IMR-90 (cell line): ENCODE data around the gene CDKN2D. TPM values are rescaled to one million over a fixed set of nuclear protein-coding genes. Genes with fewer than 3 reads are reported as not detected.

Source experiments
- ATAC-seq: fragments of 200-7000 bp; cut with Tn5 transposase; 2 replicates; pipeline ENCODE4 v1.9.1; 2020; ENCODE audit warnings: low read depth, mild to moderate bottlenecking, moderate library complexity
- BruUV-seq: library from RNA; stranded (reverse); fragments of 400-500 nt; replicated peaks from 2 replicates; lab custom pipeline; 2021; lab: Mats Ljungman, UMichigan
- CTCF ChIA-PET: fragments of 300-600 bp; formaldehyde crosslinking; extraction: SDS; loops from one replicate; lab custom pipeline; 2021; ENCODE audit warnings: antibody characterized with exemption; lab: Yijun Ruan, JAX
- POLR2A ChIA-PET: fragments of 300-600 bp; sonication (Branson Sonifier 250); formaldehyde crosslinking; loops from one replicate; lab custom pipeline; 2022; ENCODE audit warnings: antibody characterized with exemption; ENCODE audit not compliant: unreplicated experiment; lab: Charles Lee
- DNase-seq: peaks from one replicate; pipeline ENCODE4 v3.0.0; 2013
- H2AFZ ChIP-seq: replicated peaks from 2 replicates; pipeline ENCODE3; 2013; ENCODE audit warnings: low read length, mild to moderate bottlenecking; ENCODE audit not compliant: poor library complexity
- H2AK5ac ChIP-seq: 2 replicates; pipeline ENCODE4 v1.6.1; 2013; ENCODE audit warnings: low read depth, low read length, inconsistent platforms
- H2AK9ac ChIP-seq: replicated peaks from 2 replicates; pipeline ENCODE3; 2013; ENCODE audit warnings: mild to moderate bottlenecking, low read depth, low read length, moderate library complexity; ENCODE audit not compliant: poor library complexity
- H2BK120ac ChIP-seq: 2 replicates; pipeline ENCODE4 v1.6.1; 2013; ENCODE audit warnings: low read depth, low read length, inconsistent platforms
- H2BK15ac ChIP-seq: 3 replicates; pipeline ENCODE4 v1.6.1; 2013; ENCODE audit warnings: low read depth, low read length, inconsistent platforms
- H2BK20ac ChIP-seq: 2 replicates; pipeline ENCODE4 v1.6.1; 2013; ENCODE audit warnings: low read depth, mild to moderate bottlenecking, inconsistent platforms, low read length, moderate library complexity
- H2BK5ac ChIP-seq: 2 replicates; pipeline ENCODE4 v1.6.1; 2013; ENCODE audit warnings: mild to moderate bottlenecking, low read depth, low read length, inconsistent platforms; ENCODE audit not compliant: poor library complexity, severe bottlenecking
- H3K14ac ChIP-seq: replicated peaks from 2 replicates; pipeline ENCODE4 v1.6.1; 2013; ENCODE audit warnings: low read depth, low read length, inconsistent platforms
- H3K18ac ChIP-seq: 2 replicates; pipeline ENCODE4 v1.6.1; 2013; ENCODE audit warnings: low read depth, low read length, control low read depth
- H3K23ac ChIP-seq: 2 replicates; pipeline ENCODE4 v1.6.1; 2013; ENCODE audit warnings: low read depth, low read length, inconsistent platforms
- H3K27ac ChIP-seq: 2 replicates; pipeline ENCODE4 v1.5.1; 2013; ENCODE audit warnings: mild to moderate bottlenecking, control low read depth, low read length; ENCODE audit not compliant: insufficient read depth
- H3K27me3 ChIP-seq: 2 replicates; pipeline ENCODE4 v1.6.1; 2013; ENCODE audit warnings: low read length; ENCODE audit not compliant: control insufficient read depth, insufficient read depth
- H3K36me3 ChIP-seq: 2 replicates; pipeline ENCODE4 v1.6.1; 2013; ENCODE audit warnings: low read length, mixed read lengths; ENCODE audit not compliant: control insufficient read depth, insufficient read depth
- H3K4ac ChIP-seq: 2 replicates; pipeline ENCODE4 v1.6.1; 2013; ENCODE audit warnings: low read depth, low read length, inconsistent platforms
- H3K4me1 ChIP-seq: 2 replicates; pipeline ENCODE4 v1.6.1; 2013; ENCODE audit warnings: low read length, mixed read lengths; ENCODE audit not compliant: control insufficient read depth, insufficient read depth
- H3K4me2 ChIP-seq: 2 replicates; pipeline ENCODE4 v1.6.1; 2013; ENCODE audit warnings: low read depth, mild to moderate bottlenecking, control low read depth, low read length, moderate library complexity
- H3K4me3 ChIP-seq: 2 replicates; pipeline ENCODE4 v1.5.1; 2013; ENCODE audit warnings: low read depth, mild to moderate bottlenecking, control low read depth, low read length, moderate library complexity; ENCODE audit not compliant: insufficient read depth
- H3K56ac ChIP-seq: 2 replicates; pipeline ENCODE4 v1.6.1; 2013; ENCODE audit warnings: low read length, inconsistent platforms; ENCODE audit not compliant: insufficient read depth; ENCODE audit errors: extremely low read depth
- H3K79me1 ChIP-seq, 2 experiments: 2 replicates each; pipeline ENCODE4 v1.6.1; 2013; ENCODE audit warnings: low read length in 2 of 2, inconsistent platforms in 1 of 2, low read depth in 1 of 2
- H3K9ac ChIP-seq: 2 replicates; pipeline ENCODE4 v1.6.1; 2013; ENCODE audit warnings: low read depth, low read length, control low read depth
- H3K9me1 ChIP-seq: 2 replicates; pipeline ENCODE4 v1.6.1; 2013; ENCODE audit warnings: low read length, inconsistent platforms; ENCODE audit not compliant: insufficient read depth
- H3K9me3 ChIP-seq: 2 replicates; pipeline ENCODE4 v1.6.1; 2013; ENCODE audit warnings: low read length; ENCODE audit not compliant: control insufficient read depth, insufficient read depth
- H4K20me1 ChIP-seq: 2 replicates; pipeline ENCODE4 v1.6.1; 2013; ENCODE audit warnings: low read length, inconsistent platforms; ENCODE audit not compliant: insufficient read depth
- H4K5ac ChIP-seq: 2 replicates; pipeline ENCODE4 v1.6.1; 2013; ENCODE audit warnings: mild to moderate bottlenecking, low read depth, low read length, control low read depth
- H4K8ac ChIP-seq, 2 experiments: 2 replicates each; pipeline ENCODE4 v1.6.1; 2013; ENCODE audit warnings: low read depth in 2 of 2, low read length in 2 of 2, control low read depth in 1 of 2, inconsistent platforms in 1 of 2
- H4K91ac ChIP-seq: 2 replicates; pipeline ENCODE4 v1.6.1; 2013; ENCODE audit warnings: low read depth, low read length, inconsistent platforms; ENCODE audit not compliant: insufficient read depth
- BHLHE40 ChIP-seq: fragments of 150-350 bp; IDR thresholded peaks from 2 replicates; pipeline ENCODE4 v1.6.1; 2016; ENCODE audit warnings: mild to moderate bottlenecking, low read depth, low read length
- CEBPB ChIP-seq: IDR thresholded peaks from 2 replicates; pipeline ENCODE4 v1.6.1; 2012; ENCODE audit warnings: low read depth, low read length, improper control_type of control experiment
- CHD1 ChIP-seq: IDR thresholded peaks from 2 replicates; pipeline ENCODE4 v1.6.1; 2012; ENCODE audit warnings: low read depth, low read length, improper control_type of control experiment
- FOS ChIP-seq: fragments of 150-350 bp; IDR thresholded peaks from 2 replicates; pipeline ENCODE4 v1.6.1; 2016; ENCODE audit warnings: low read depth, low read length
- MAFK ChIP-seq: IDR thresholded peaks from 2 replicates; pipeline ENCODE4 v1.6.1; 2012; ENCODE audit warnings: low read depth, low read length, improper control_type of control experiment
- MAZ ChIP-seq: IDR thresholded peaks from 2 replicates; pipeline ENCODE4 v1.6.1; 2012; ENCODE audit warnings: low read depth, mild to moderate bottlenecking, low read length, improper control_type of control experiment, moderate library complexity, borderline replicate concordance
- MXI1 ChIP-seq: IDR thresholded peaks from 2 replicates; pipeline ENCODE4 v1.6.1; 2012; ENCODE audit warnings: low read depth, mild to moderate bottlenecking, low read length, moderate library complexity, borderline replicate concordance
- NFE2L2 ChIP-seq: fragments of 150-350 bp; IDR thresholded peaks from 2 replicates; pipeline ENCODE4 v1.6.1; 2016; ENCODE audit warnings: low read depth, mild to moderate bottlenecking, low read length
- POLR2A ChIP-seq: IDR thresholded peaks from 2 replicates; pipeline ENCODE4 v1.6.1; 2012; ENCODE audit warnings: mild to moderate bottlenecking, low read depth, low read length
- RAD21 ChIP-seq: IDR thresholded peaks from 2 replicates; pipeline ENCODE4 v1.6.1; 2012; ENCODE audit warnings: low read length, improper control_type of control experiment
- RCOR1 ChIP-seq: IDR thresholded peaks from 2 replicates; pipeline ENCODE4 v1.6.1; 2012; ENCODE audit warnings: mild to moderate bottlenecking, low read length, improper control_type of control experiment; ENCODE audit not compliant: insufficient replicate concordance
- RFX5 ChIP-seq: IDR thresholded peaks from 2 replicates; pipeline ENCODE4 v1.8.0; 2012; ENCODE audit warnings: low read depth, mild to moderate bottlenecking, low read length, moderate library complexity
- SMC3 ChIP-seq: fragments of 150-350 bp; IDR thresholded peaks from 2 replicates; pipeline ENCODE4 v1.6.1; 2016; ENCODE audit warnings: low read depth, mild to moderate bottlenecking, antibody characterized with exemption, low read length, moderate library complexity
- WGBS, 2 experiments: methylation state at CpG; one replicate each; pipeline versions ENCODE4 v1.1.5 to v1.1.7; 2013; ENCODE audit warnings: missing lambda C conversion rate in 2 of 2; ENCODE audit not compliant: insufficient read length in 1 of 2; ENCODE audit errors: extremely low coverage in 2 of 2; 5-methylcytosine and 5-hydroxymethylcytosine counted together
- dilution Hi-C: fragments of 300-500 bp; cut with HindIII; formaldehyde crosslinking; loops from one replicate; pipeline ENCODE4 v1.14.3; 2018; ENCODE audit warnings: low sequenced_read_pairs; ENCODE audit not compliant: unreplicated experiment
- in situ Hi-C: fragments of 300-500 bp; cut with MboI; formaldehyde crosslinking; loops from 3 replicates; pipeline ENCODE4 v1.14.3; 2019; ENCODE audit warnings: low sequenced_read_pairs, inconsistent platforms, mixed read lengths
- intact Hi-C: fragments of 100-400 bp; cut with micrococcal nuclease; formaldehyde crosslinking; loops from 2 replicates; pipeline ENCODE4 v1.10.0; 2022
- polyA plus RNA-seq, 3 experiments: library from polyadenylated mRNA; depleted of rRNA; stranded (reverse); fragments of >200 nt; gene quantifications; 2 replicates each; pipeline ENCODE4 v1.2.3, GENCODE V29; 2012; ENCODE audit warnings: low replicate concordance in 1 of 3
- total RNA-seq: library from RNA; depleted of rRNA; stranded (reverse); fragments of >200 nt; gene quantifications from 2 replicates; pipeline ENCODE4 v1.2.3, GENCODE V29; 2012
- TF ChIP-seq, protein P1 (sequence below): fragments of 150-350 bp; IDR thresholded peaks from 2 replicates; pipeline ENCODE4 v1.6.1; 2017; ENCODE audit warnings: mild to moderate bottlenecking, antibody characterized with exemption, low read length, low read depth
- TF ChIP-seq, protein P2 (sequence below): fragments of 150-350 bp; IDR thresholded peaks from 2 replicates; pipeline ENCODE4 v1.6.1; 2016; ENCODE audit warnings: low read depth, mild to moderate bottlenecking, low read length, moderate library complexity, borderline replicate concordance

CDKN2D gene
- total and polyA plus RNA-seq, 2 of the 4 experiments (the other 2 are of a cell fraction), result 3.6 to 8.5 TPM

DNA sequence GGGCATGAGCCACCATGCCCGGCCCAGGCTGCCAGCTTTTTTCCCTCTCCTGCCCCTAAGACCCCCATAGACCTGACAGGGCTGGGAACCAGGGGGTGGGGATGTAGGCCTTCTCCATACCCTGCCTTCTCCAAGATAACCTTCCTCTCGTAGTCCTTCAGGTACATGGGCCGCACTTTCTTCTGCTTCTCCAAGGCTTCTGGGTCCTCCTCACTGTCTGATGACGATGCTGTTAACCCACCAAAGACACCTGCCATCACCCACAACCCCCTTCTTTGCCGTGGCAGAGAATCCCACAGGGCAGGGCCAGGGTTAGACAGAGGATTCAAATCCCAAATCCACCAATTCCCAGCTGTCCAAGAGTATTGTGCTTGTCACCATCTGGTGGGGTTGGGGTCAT is 6.2 kb downstream of the CDKN2D start (continued):
- no peak for TF ChIP-seq MAZ
- no peak for TF ChIP-seq MXI1

DNA sequence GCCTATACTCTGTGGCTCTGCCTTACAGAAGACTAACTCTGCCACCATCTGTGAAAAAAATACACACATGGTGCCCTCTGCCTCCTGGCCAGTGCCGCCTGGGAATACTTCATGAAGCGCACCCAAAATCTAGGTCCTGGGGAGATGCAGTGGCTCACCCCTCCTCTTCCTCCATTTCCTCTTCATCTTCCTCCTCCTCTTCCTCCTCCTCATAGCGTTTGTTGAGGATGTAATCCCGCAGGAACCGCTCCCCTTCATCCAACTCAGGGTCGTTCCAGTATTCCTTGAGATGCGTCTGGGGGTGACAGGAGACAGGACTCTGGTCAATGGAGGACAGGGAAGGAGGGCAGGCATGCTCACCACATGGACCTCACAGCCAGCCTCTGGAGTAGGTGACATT is 8.6 kb downstream of the CDKN2D start:
- in situ Hi-C loops, result no loop called here
- Histone ChIP-seq H3K27ac (no peak overlapping the region), H3K36me3 (peaks cover 46% of the 10 kb centered on the region), H2BK20ac (no peak overlapping the region), H2AFZ (no peak overlapping the region), H3K27me3 (no peaks in the 10 kb centered on the region), H2BK5ac (no peak overlapping the region), H4K20me1 (no peaks in the 10 kb centered on the region), H3K9me1 (no peaks in the 10 kb centered on the region), H4K91ac (no peak overlapping the region), H3K18ac (no peak overlapping the region), H3K56ac (no peak overlapping the region), H2BK120ac (no peak overlapping the region), H3K4me3 (no peak overlapping the region), H4K5ac (no peak overlapping the region), H2AK9ac (no peak overlapping the region), H3K23ac (no peak overlapping the region), H2AK5ac (no peak overlapping the region), H3K79me1 (peaks cover 13 to 21% of the 10 kb centered on the region in 2 experiments), H3K9me3 (no peaks in the 10 kb centered on the region), H2BK15ac (no peak overlapping the region), H3K9ac (no peak overlapping the region), H4K8ac (no peak overlapping the region), H3K4me2 (no peak overlapping the region), H3K14ac (no peak overlapping the region), H3K4ac (no peak overlapping the region), H3K4me1 (no peaks in the 10 kb centered on the region)
- intact Hi-C loops, result no loop called here
- no peak for DNase-seq
- dilution Hi-C loops, result no loop called here
- ChIA-PET POLR2A (no interaction called here), CTCF (no interaction called here)
- WGBS, 2 experiments, result 90% methylated on average over 5 of the region's 7 CpGs; no CpG with 5 or more reads in 1 of the 2 experiments
- no TSS peak for BruUV-seq
- no peak for ATAC-seq
- TF ChIP-seq SMC3 (no peak), POLR2A (no peak), MAFK (no peak), MXI1 (no peak), CEBPB (no peak), RCOR1 (no peak), CHD1 (no peak), RAD21 (no peak), NFE2L2 (no peak), RFX5 (no peak), BHLHE40 (no peak), FOS (no peak), MAZ (no peak)
- TF ChIP-seq, protein P1, sequence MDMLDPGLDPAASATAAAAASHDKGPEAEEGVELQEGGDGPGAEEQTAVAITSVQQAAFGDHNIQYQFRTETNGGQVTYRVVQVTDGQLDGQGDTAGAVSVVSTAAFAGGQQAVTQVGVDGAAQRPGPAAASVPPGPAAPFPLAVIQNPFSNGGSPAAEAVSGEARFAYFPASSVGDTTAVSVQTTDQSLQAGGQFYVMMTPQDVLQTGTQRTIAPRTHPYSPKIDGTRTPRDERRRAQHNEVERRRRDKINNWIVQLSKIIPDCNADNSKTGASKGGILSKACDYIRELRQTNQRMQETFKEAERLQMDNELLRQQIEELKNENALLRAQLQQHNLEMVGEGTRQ, result no peak
- TF ChIP-seq, protein P2, sequence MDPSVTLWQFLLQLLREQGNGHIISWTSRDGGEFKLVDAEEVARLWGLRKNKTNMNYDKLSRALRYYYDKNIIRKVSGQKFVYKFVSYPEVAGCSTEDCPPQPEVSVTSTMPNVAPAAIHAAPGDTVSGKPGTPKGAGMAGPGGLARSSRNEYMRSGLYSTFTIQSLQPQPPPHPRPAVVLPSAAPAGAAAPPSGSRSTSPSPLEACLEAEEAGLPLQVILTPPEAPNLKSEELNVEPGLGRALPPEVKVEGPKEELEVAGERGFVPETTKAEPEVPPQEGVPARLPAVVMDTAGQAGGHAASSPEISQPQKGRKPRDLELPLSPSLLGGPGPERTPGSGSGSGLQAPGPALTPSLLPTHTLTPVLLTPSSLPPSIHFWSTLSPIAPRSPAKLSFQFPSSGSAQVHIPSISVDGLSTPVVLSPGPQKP, result no peak
